HEK293 (cell line): ENCODE measurements around the gene LTBP1.

Experiments
- CTCF ChIA-PET: fragments of 350-600 bp; formaldehyde crosslinking; extraction: SDS; loops from one replicate; lab custom pipeline; 2021; ENCODE audit warnings: antibody characterized with exemption; lab: Yijun Ruan, JAX
- POLR2A ChIA-PET: fragments of 300-600 bp; formaldehyde crosslinking; extraction: SDS; loops from one replicate; lab custom pipeline; 2020; ENCODE audit warnings: antibody characterized with exemption, inconsistent platforms; lab: Yijun Ruan, JAX
- H3K27ac ChIP-seq: fragments of 200-500 bp; sonication (Bioruptor generic); 2 replicates; pipeline ENCODE4 v1.5.1; 2014; ENCODE audit warnings: low read depth, low read length, control low read depth, inconsistent platforms; ENCODE audit errors: extremely low read depth
- H3K36me3 ChIP-seq, 2 experiments: fragments of 200-500 bp in 1 of 2; sonication (Bioruptor generic) in 1 of 2; 1 replicate in 1 of 2; 2 replicates in 1 of 2; pipeline ENCODE4 v1.5.1; 2014 to 2017; ENCODE audit warnings: inconsistent platforms in 2 of 2, low read length in 2 of 2; ENCODE audit not compliant: control insufficient read depth in 2 of 2, insufficient read depth in 1 of 2
- H3K4me1 ChIP-seq: fragments of 200-500 bp; sonication (Bioruptor generic); 2 replicates; pipeline ENCODE4 v1.5.1; 2014; ENCODE audit warnings: mild to moderate bottlenecking, low read length, inconsistent platforms; ENCODE audit not compliant: control insufficient read depth, insufficient read depth
- H3K4me3 ChIP-seq: 2 replicates; pipeline ENCODE4 v1.5.1; 2011; ENCODE audit warnings: low read depth, mild to moderate bottlenecking, control low read depth, low read length, moderate library complexity
- H3K9me3 ChIP-seq: fragments of 200-500 bp; sonication (Bioruptor generic); 2 replicates; pipeline ENCODE4 v1.5.1; 2014; ENCODE audit warnings: low read depth, low read length, inconsistent platforms; ENCODE audit not compliant: control insufficient read depth, insufficient read depth
- MEIS1 ChIP-seq: sonication (generic); formaldehyde crosslinking; IDR thresholded peaks from 2 replicates; pipeline ENCODE4 v1.8.1; 2022; ENCODE audit warnings: missing genetic modification reagents, mild to moderate bottlenecking, borderline replicate concordance
- ZBTB44 ChIP-seq: fragments of 450-650 bp; IDR thresholded peaks from 2 replicates; pipeline ENCODE4 v1.5.1; 2018; ENCODE audit warnings: missing biosample characterization, mild to moderate bottlenecking, missing genetic modification characterization
- ZBTB7A ChIP-seq: fragments of 450-650 bp; formaldehyde crosslinking; IDR thresholded peaks from 2 replicates; pipeline ENCODE4 v1.5.1; 2016; ENCODE audit warnings: low read depth, missing biosample characterization, missing genetic modification characterization
- ZFHX2 ChIP-seq: fragments of 450-650 bp; formaldehyde crosslinking; conservative IDR thresholded peaks from 2 replicates; pipeline ENCODE4 v1.5.1; 2016; ENCODE audit warnings: missing biosample characterization, missing genetic modification characterization
- ZNF501 ChIP-seq: fragments of 450-650 bp; formaldehyde crosslinking; IDR thresholded peaks from 2 replicates; pipeline ENCODE4 v1.5.1; 2016; ENCODE audit warnings: missing biosample characterization, missing genetic modification characterization
- ZNF596 ChIP-seq: fragments of 450-650 bp; IDR thresholded peaks from 2 replicates; pipeline ENCODE4 v1.5.0; 2018; ENCODE audit warnings: missing biosample characterization, mild to moderate bottlenecking, missing genetic modification characterization, moderate library complexity
- ZNF610 ChIP-seq: fragments of 450-650 bp; formaldehyde crosslinking; IDR thresholded peaks from 2 replicates; pipeline ENCODE4 v1.5.1; 2016; ENCODE audit warnings: missing biosample characterization, missing genetic modification characterization, borderline replicate concordance
- ZNF639 ChIP-seq: fragments of 450-650 bp; formaldehyde crosslinking; IDR thresholded peaks from 2 replicates; pipeline ENCODE4 v1.5.1; 2016; ENCODE audit warnings: missing biosample characterization, missing genetic modification characterization
- ZNF658 ChIP-seq: fragments of 450-650 bp; formaldehyde crosslinking; IDR thresholded peaks from 2 replicates; pipeline ENCODE4; 2016; ENCODE audit warnings: missing biosample characterization, missing genetic modification characterization
- ZNF701 ChIP-seq: fragments of 450-650 bp; formaldehyde crosslinking; IDR thresholded peaks from 2 replicates; pipeline ENCODE4 v1.5.1; 2016; ENCODE audit warnings: missing biosample characterization, missing genetic modification characterization
- ZNF777 ChIP-seq: fragments of 450-650 bp; formaldehyde crosslinking; IDR thresholded peaks from 2 replicates; pipeline ENCODE4 v1.5.1; 2017; ENCODE audit warnings: missing biosample characterization, missing genetic modification characterization, borderline replicate concordance
- ZXDB ChIP-seq: fragments of 450-650 bp; formaldehyde crosslinking; IDR thresholded peaks from 2 replicates; pipeline ENCODE4 v1.5.1; 2016; ENCODE audit warnings: missing biosample characterization, missing genetic modification characterization
- TF ChIP-seq, protein P1 (sequence below): fragments of 450-650 bp; formaldehyde crosslinking; IDR thresholded peaks from 2 replicates; pipeline ENCODE4 v1.5.1; 2016; ENCODE audit warnings: missing biosample characterization, missing genetic modification characterization
- TF ChIP-seq, protein P2 (sequence below): fragments of 450-650 bp; formaldehyde crosslinking; IDR thresholded peaks from 2 replicates; pipeline ENCODE4 v1.5.1; 2017; ENCODE audit warnings: missing biosample characterization, missing genetic modification characterization
- TF ChIP-seq, protein P3 (sequence below): fragments of 450-650 bp; formaldehyde crosslinking; IDR thresholded peaks from 2 replicates; pipeline ENCODE4 v1.5.1; 2016; ENCODE audit warnings: missing biosample characterization, missing genetic modification characterization
- TF ChIP-seq, protein P4 (sequence below): fragments of 450-650 bp; formaldehyde crosslinking; optimal IDR thresholded peaks from 2 replicates; pipeline ENCODE3; 2016; ENCODE audit warnings: missing biosample characterization, mild to moderate bottlenecking, missing genetic modification characterization
- TF ChIP-seq, protein P5 (sequence below): fragments of 450-650 bp; formaldehyde crosslinking; IDR thresholded peaks from 2 replicates; pipeline ENCODE4 v1.5.1; 2016; ENCODE audit warnings: missing biosample characterization, missing genetic modification characterization

LTBP1 gene

DNA sequence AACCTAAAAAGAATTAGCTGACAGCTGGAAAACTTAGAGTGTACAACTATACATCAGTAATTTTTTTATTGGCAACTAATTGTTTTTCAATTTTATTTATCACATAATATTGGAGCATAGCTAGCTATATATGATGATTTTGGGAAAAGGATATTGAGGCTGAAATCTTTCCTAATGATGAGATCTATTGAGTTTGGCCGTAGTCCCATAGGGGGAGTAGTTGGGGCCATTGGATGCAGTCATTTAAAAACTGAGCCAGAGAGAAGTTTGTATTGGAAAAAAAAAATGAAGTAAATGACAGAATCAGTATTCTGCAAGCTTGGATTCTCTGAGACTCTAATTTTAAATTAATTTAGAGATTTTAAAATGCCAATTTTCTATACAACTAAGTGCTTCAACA is 179.8 kb downstream of the LTBP1 start (continued):
- TF ChIP-seq ZBTB44 (tag by site-specific recombination) = no peak
- TF ChIP-seq ZNF658 (tag by site-specific recombination) = no peak
- TF ChIP-seq ZFHX2 = no peak
- no peak for TF ChIP-seq ZBTB7A (tag by site-specific recombination)

DNA sequence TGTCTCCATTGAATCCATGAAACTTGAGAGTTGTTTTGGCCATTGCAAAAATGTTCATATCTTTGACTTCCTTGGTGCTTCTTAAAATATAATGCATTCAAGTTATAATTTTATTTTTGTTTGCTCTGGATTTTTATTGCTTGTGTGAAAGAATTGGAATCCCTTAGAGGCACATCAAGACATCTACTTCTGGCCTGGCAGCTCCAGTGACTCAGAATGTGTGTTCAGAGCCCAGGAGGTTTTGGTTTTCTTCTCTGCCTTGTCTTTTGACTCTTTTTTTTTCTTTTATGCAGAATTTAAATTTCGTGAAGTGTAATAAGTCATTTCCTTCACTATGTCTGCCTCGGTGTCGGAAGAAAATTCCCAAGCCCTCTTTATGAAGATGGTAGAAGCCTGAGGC is 180.2 kb downstream of the LTBP1 start:
- ChIA-PET POLR2A (no interaction called here), CTCF (interaction anchor here (0.7 kb wide), 2 partner anchors 10 to 13 kb away, joined by 3 read pairs; no protein-coding TSS in a partner anchor)
- Histone ChIP-seq H3K4me1 (no peaks in the 10 kb centered on the region), H3K27ac (no peak overlapping the region), H3K4me3 (no peak overlapping the region), H3K36me3 (no peaks in the 10 kb centered on the region), H3K9me3 (no peaks in the 10 kb centered on the region)
- TF ChIP-seq MEIS1 (CRISPR knock-in tag) (no peak), ZFHX2 (no peak)
- TF ChIP-seq, protein P1, sequence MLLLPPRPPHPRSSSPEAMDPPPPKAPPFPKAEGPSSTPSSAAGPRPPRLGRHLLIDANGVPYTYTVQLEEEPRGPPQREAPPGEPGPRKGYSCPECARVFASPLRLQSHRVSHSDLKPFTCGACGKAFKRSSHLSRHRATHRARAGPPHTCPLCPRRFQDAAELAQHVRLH (tag by site-specific recombination) = no peak

- H3K36me3 ChIP-seq = no peaks in the 10 kb centered on the region
- peaks cover 9% of the 10 kb centered on the region for H3K4me1 ChIP-seq
- TF ChIP-seq ZNF639 (tag by site-specific recombination) (no peak), ZNF501 (no peak), ZNF701 (no peak), ZNF777 (no peak), ZNF596 (tag by site-specific recombination) (no peak), ZXDB (tag by site-specific recombination) (no peak), ZNF610 (tag by site-specific recombination) (no peak)
- TF ChIP-seq, protein P2, sequence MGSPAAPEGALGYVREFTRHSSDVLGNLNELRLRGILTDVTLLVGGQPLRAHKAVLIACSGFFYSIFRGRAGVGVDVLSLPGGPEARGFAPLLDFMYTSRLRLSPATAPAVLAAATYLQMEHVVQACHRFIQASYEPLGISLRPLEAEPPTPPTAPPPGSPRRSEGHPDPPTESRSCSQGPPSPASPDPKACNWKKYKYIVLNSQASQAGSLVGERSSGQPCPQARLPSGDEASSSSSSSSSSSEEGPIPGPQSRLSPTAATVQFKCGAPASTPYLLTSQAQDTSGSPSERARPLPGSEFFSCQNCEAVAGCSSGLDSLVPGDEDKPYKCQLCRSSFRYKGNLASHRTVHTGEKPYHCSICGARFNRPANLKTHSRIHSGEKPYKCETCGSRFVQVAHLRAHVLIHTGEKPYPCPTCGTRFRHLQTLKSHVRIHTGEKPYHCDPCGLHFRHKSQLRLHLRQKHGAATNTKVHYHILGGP = no peak
- TF ChIP-seq, protein P3, sequence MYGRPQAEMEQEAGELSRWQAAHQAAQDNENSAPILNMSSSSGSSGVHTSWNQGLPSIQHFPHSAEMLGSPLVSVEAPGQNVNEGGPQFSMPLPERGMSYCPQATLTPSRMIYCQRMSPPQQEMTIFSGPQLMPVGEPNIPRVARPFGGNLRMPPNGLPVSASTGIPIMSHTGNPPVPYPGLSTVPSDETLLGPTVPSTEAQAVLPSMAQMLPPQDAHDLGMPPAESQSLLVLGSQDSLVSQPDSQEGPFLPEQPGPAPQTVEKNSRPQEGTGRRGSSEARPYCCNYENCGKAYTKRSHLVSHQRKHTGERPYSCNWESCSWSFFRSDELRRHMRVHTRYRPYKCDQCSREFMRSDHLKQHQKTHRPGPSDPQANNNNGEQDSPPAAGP (tag by site-specific recombination) = no peak
- TF ChIP-seq, protein P4, sequence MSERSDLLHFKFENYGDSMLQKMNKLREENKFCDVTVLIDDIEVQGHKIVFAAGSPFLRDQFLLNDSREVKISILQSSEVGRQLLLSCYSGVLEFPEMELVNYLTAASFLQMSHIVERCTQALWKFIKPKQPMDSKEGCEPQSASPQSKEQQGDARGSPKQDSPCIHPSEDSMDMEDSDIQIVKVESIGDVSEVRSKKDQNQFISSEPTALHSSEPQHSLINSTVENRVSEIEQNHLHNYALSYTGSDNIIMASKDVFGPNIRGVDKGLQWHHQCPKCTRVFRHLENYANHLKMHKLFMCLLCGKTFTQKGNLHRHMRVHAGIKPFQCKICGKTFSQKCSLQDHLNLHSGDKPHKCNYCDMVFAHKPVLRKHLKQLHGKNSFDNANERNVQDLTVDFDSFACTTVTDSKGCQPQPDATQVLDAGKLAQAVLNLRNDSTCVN (tag by site-specific recombination) = no peak
- TF ChIP-seq, protein P5, sequence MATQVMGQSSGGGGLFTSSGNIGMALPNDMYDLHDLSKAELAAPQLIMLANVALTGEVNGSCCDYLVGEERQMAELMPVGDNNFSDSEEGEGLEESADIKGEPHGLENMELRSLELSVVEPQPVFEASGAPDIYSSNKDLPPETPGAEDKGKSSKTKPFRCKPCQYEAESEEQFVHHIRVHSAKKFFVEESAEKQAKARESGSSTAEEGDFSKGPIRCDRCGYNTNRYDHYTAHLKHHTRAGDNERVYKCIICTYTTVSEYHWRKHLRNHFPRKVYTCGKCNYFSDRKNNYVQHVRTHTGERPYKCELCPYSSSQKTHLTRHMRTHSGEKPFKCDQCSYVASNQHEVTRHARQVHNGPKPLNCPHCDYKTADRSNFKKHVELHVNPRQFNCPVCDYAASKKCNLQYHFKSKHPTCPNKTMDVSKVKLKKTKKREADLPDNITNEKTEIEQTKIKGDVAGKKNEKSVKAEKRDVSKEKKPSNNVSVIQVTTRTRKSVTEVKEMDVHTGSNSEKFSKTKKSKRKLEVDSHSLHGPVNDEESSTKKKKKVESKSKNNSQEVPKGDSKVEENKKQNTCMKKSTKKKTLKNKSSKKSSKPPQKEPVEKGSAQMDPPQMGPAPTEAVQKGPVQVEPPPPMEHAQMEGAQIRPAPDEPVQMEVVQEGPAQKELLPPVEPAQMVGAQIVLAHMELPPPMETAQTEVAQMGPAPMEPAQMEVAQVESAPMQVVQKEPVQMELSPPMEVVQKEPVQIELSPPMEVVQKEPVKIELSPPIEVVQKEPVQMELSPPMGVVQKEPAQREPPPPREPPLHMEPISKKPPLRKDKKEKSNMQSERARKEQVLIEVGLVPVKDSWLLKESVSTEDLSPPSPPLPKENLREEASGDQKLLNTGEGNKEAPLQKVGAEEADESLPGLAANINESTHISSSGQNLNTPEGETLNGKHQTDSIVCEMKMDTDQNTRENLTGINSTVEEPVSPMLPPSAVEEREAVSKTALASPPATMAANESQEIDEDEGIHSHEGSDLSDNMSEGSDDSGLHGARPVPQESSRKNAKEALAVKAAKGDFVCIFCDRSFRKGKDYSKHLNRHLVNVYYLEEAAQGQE (tag by site-specific recombination) = no peak
- ChIA-PET CTCF (no interaction called here), POLR2A (no interaction called here)
- no peak overlapping the region for H3K27ac ChIP-seq
- H3K9me3 ChIP-seq = no peaks in the 10 kb centered on the region
- H3K4me3 ChIP-seq = no peak overlapping the region
Observed at GRCh38 chr2:33129263-33130053, 182.7 kb downstream of the LTBP1 start.
